Kidney epithelial cell (primary cell): ENCODE results near the gene ACR. TPM values are rescaled to one million over a fixed set of nuclear protein-coding genes. Genes with fewer than 3 reads are reported as not detected.

Experiments
- DNase-seq: peaks from one replicate; pipeline ENCODE4 v3.0.0-alpha.2; 2010; ENCODE audit warnings: low read depth
- H3K27me3 ChIP-seq: 2 replicates; pipeline ENCODE4 v1.6.0; 2011; ENCODE audit warnings: low read length; ENCODE audit not compliant: control insufficient read depth, insufficient read depth
- H3K36me3 ChIP-seq: 2 replicates; pipeline ENCODE4 v1.5.1; 2011; ENCODE audit warnings: low read length; ENCODE audit not compliant: control insufficient read depth, insufficient read depth
- H3K4me3 ChIP-seq: 2 replicates; pipeline ENCODE4 v1.5.1; 2011; ENCODE audit warnings: low read depth, mild to moderate bottlenecking, control low read depth, low read length
- CTCF ChIP-seq: IDR thresholded peaks from 2 replicates; pipeline ENCODE4 v1.5.1; 2011; ENCODE audit warnings: mild to moderate bottlenecking, moderate library complexity, low read length, control low read depth, inconsistent platforms; ENCODE audit not compliant: insufficient read depth, poor library complexity, severe bottlenecking
- total RNA-seq: library from RNA; depleted of rRNA; stranded (reverse); fragments of >200 nt; gene quantifications from 2 replicates; pipeline ENCODE4 v1.2.3, GENCODE V29; 2015

The ACR gene
- total RNA-seq, 1 donor from 2014 or later = not detected

GRCh38 chr22:50730941-50731661, 6.9 kb upstream of the ACR start:
- DNase-seq = no peak
- Histone ChIP-seq H3K4me3 (no peak overlapping the region), H3K27me3 (peaks cover 50% of the 10 kb centered on the region), H3K36me3 (no peaks in the 10 kb centered on the region)
- TF ChIP-seq CTCF = no peak

GRCh38 chr22:50731811-50732624, 6.0 kb upstream of the ACR start:
- H3K4me3 ChIP-seq = no peak overlapping the region
- peak; percentile 86 for TF ChIP-seq CTCF
- no peaks in the 10 kb centered on the region for H3K36me3 ChIP-seq
- no peak for DNase-seq
- peaks cover 53% of the 10 kb centered on the region for H3K27me3 ChIP-seq

GRCh38 chr22:50732681-50733080, 5.3 kb upstream of the ACR start:
- TF ChIP-seq CTCF = no peak
- Histone ChIP-seq H3K27me3 (peaks cover 53% of the 10 kb centered on the region), H3K4me3 (no peak overlapping the region), H3K36me3 (no peaks in the 10 kb centered on the region)
- DNase-seq = no peak

- DNase-seq = no peak
- TF ChIP-seq CTCF = no peak
- Histone ChIP-seq H3K36me3 (no peaks in the 10 kb centered on the region), H3K4me3 (no peak overlapping the region), H3K27me3 (peaks cover 57% of the 10 kb centered on the region)
Observed at GRCh38 chr22:50733521-50734342, 4.3 kb upstream of the ACR start.

- no peak for TF ChIP-seq CTCF
- Histone ChIP-seq H3K27me3 (peaks cover 57% of the 10 kb centered on the region), H3K36me3 (no peaks in the 10 kb centered on the region), H3K4me3 (no peak overlapping the region)
- no peak for DNase-seq
Observed at GRCh38 chr22:50734343-50734771, 3.6 kb upstream of the ACR start.
